H1 (cell line): Measurements from ENCODE around the gene KCNMA1. TPM values are rescaled to one million over a fixed set of nuclear protein-coding genes. Genes with fewer than 3 reads are reported as not detected.

Experiments
- CHD7 ChIP-seq: fragments of 300-600 bp; sonication (generic); IDR thresholded peaks from 2 replicates; pipeline ENCODE4 v1.7.1; 2012; ENCODE audit warnings: low read length, moderate library complexity, mild to moderate bottlenecking, inconsistent platforms; ENCODE audit not compliant: insufficient replicate concordance
- EGR1 ChIP-seq: IDR thresholded peaks from 2 replicates; pipeline ENCODE4 v1.6.1; 2011; ENCODE audit warnings: low read depth, low read length, borderline replicate concordance
- POU5F1 ChIP-seq: IDR thresholded peaks from 2 replicates; pipeline ENCODE4 v1.6.1; 2011; ENCODE audit warnings: low read depth, mild to moderate bottlenecking, low read length, moderate library complexity
- SRF ChIP-seq: IDR thresholded peaks from 2 replicates; pipeline ENCODE4 v1.6.1; 2011; ENCODE audit warnings: mild to moderate bottlenecking, low read depth, low read length, moderate library complexity
- TAF7 ChIP-seq: optimal IDR thresholded peaks from 2 replicates; pipeline ENCODE3; 2011; ENCODE audit warnings: low read depth, mild to moderate bottlenecking, inconsistent platforms, low read length, moderate library complexity, borderline replicate concordance
- YY1 ChIP-seq: IDR thresholded peaks from 2 replicates; pipeline ENCODE4 v1.6.1; 2011; ENCODE audit warnings: low read depth, mild to moderate bottlenecking, low read length
- polyA plus RNA-seq, 7 experiments: library from polyadenylated mRNA; depleted of rRNA in 3 of 7; stranded (reverse) in 5 of 7; unstranded in 2 of 7; fragments of >200 nt in 5 of 7; fragments of 200-250 nt in 2 of 7; gene quantifications; 1 replicate in 5 of 7; 2 replicates in 1 of 7; 4 replicates in 1 of 7; pipeline versions ENCODE4 v1.2.1 to v1.2.3, GENCODE V29; 2011 to 2013; ENCODE audit warnings: missing spikeins in 2 of 7, mixed read lengths in 2 of 7
- total RNA-seq: library from RNA; stranded (reverse); fragmentation: NEBNext Ultra II Directional; extraction: Animal tissue kit (Norgen Biotek cat#: 25700); gene quantifications from 2 replicates; pipeline ENCODE4 v1.2.1, GENCODE V29; 2021

KCNMA1 gene
- total and polyA plus RNA-seq, 2 of the 8 experiments (the other 6 are each of a cell fraction or from before 2014, with no cell fraction given) = 10.2 to 11.1 TPM

GRCh38 chr10:76917071-76917470, 720.5 kb downstream of the KCNMA1 start (continued):
- TF ChIP-seq CHD7 (no peak), EGR1 (no peak), YY1 (no peak), SRF (no peak), TAF7 (no peak), POU5F1 (no peak)
